Dermis blood vessel endothelial cell (primary cell): ENCODE data around the gene COMMD3. TPM values are rescaled to one million over a fixed set of nuclear protein-coding genes. Genes with fewer than 3 reads are reported as not detected.
"Not testable (repeated sequence)": the region's sequence is repeated elsewhere in the genome, so short reads cannot be mapped to it uniquely, and the experiment has no call there.

Experiments used
- DNase-seq: peaks from one replicate; pipeline ENCODE4 v3.0.0; 2010
- total RNA-seq: library from RNA; depleted of rRNA; stranded (reverse); fragments of >200 nt; gene quantifications from 2 replicates; pipeline ENCODE4 v1.2.3, GENCODE V29; 2014

Gene COMMD3
- 29.3 and 40.0 TPM in 2 replicates for total RNA-seq

- DNase-seq = peak; percentile 92
Measured at GRCh38 chr10:22316286-22317075, at the start of gene COMMD3. TSS of gene COMMD3 (plus strand) at chr10:22316388. CDS start at chr10:22316418, 30 bp downstream.

GRCh38 chr10:22268503-22268902, 47.7 kb upstream of the COMMD3 start:
- no peak for DNase-seq

GRCh38 chr10:22271786-22272185, 44.4 kb upstream of the COMMD3 start:
- no peak for DNase-seq

GRCh38 chr10:22278441-22278782, 37.8 kb upstream of the COMMD3 start:
- DNase-seq = no peak

- no peak for DNase-seq
Measured at GRCh38 chr10:22280078-22280477, 36.1 kb upstream of the COMMD3 start.

- no peak for DNase-seq
Measured at GRCh38 chr10:22285130-22285529, 31.1 kb upstream of the COMMD3 start.

- no peak for DNase-seq
Measured at GRCh38 chr10:22293747-22294404, 22.3 kb upstream of the COMMD3 start.

- DNase-seq = no peak
Measured at GRCh38 chr10:22294694-22295093, 21.5 kb upstream of the COMMD3 start.

- no peak for DNase-seq
Measured at GRCh38 chr10:22301193-22301592, 15.0 kb upstream of the COMMD3 start.

GRCh38 chr10:22303461-22303860, 12.7 kb upstream of the COMMD3 start:
- DNase-seq = no peak

- DNase-seq = no peak
Measured at GRCh38 chr10:22305721-22306120, 10.5 kb upstream of the COMMD3 start.

GRCh38 chr10:22308390-22308789, 7.8 kb upstream of the COMMD3 start:
- no peak for DNase-seq

GRCh38 chr10:22309180-22310000, 6.8 kb upstream of the COMMD3 start:
- DNase-seq = no peak

GRCh38 chr10:22310012-22310411, 6.2 kb upstream of the COMMD3 start:
- DNase-seq = not testable (repeated sequence)

GRCh38 chr10:22310928-22311327, 5.3 kb upstream of the COMMD3 start:
- no peak for DNase-seq

GRCh38 chr10:22314852-22315251, 1.3 kb upstream of the COMMD3 start:
- DNase-seq = no peak

GRCh38 chr10:22315455-22316285, 518 bp upstream of the COMMD3 start:
- DNase-seq = peak; percentile 22

- no peak for DNase-seq
Measured at GRCh38 chr10:22317076-22317370, 835 bp downstream of the COMMD3 start.

- DNase-seq = no peak
Measured at GRCh38 chr10:22317771-22318565, 1.8 kb downstream of the COMMD3 start.

- DNase-seq = no peak
Measured at GRCh38 chr10:22318772-22319171, 2.6 kb downstream of the COMMD3 start.

- no peak for DNase-seq
Measured at GRCh38 chr10:22319547-22319979, 3.4 kb downstream of the COMMD3 start.
